MM.1S (cell line): ENCODE measurements around the gene E4F1.

Source experiments
- DNase-seq: peaks from one replicate; pipeline ENCODE4 v3.0.0-alpha.2; 2015
- H2AFZ ChIP-seq: fragments of 300-600 bp; sonication (generic); 2 replicates; pipeline ENCODE4 v1.6.0; 2016; ENCODE audit warnings: antibody characterized with exemption, low read length
- H3F3A ChIP-seq: fragments of 300-600 bp; sonication (generic); 2 replicates; pipeline ENCODE4 v1.6.1; 2016; ENCODE audit warnings: mild to moderate bottlenecking, antibody characterized with exemption, low read length, moderate library complexity, mixed read lengths; ENCODE audit not compliant: insufficient read depth
- H3K27ac ChIP-seq: fragments of 300-600 bp; sonication (generic); 2 replicates; pipeline ENCODE4 v1.5.1; 2016; ENCODE audit warnings: mild to moderate bottlenecking, low read length
- H3K27me3 ChIP-seq: fragments of 300-600 bp; sonication (generic); replicated peaks from 2 replicates; pipeline ENCODE4 v1.6.0; 2016; ENCODE audit warnings: low read length; ENCODE audit not compliant: insufficient read depth
- H3K36me3 ChIP-seq: fragments of 300-600 bp; sonication (generic); replicated peaks from 2 replicates; pipeline ENCODE4 v1.6.1; 2016; ENCODE audit warnings: mild to moderate bottlenecking, low read length, mixed read lengths; ENCODE audit not compliant: insufficient read depth
- H3K4me1 ChIP-seq: fragments of 300-600 bp; sonication (generic); 2 replicates; pipeline ENCODE4 v1.6.1; 2016; ENCODE audit warnings: low read length, mixed read lengths
- H3K4me2 ChIP-seq: fragments of 300-600 bp; sonication (generic); 2 replicates; pipeline ENCODE4 v1.6.0; 2016; ENCODE audit warnings: low read depth, low read length
- H3K4me3 ChIP-seq: fragments of 300-600 bp; sonication (generic); 2 replicates; pipeline ENCODE4 v1.5.1; 2016; ENCODE audit warnings: low read length, mixed read lengths
- H3K79me2 ChIP-seq: fragments of 300-600 bp; sonication (generic); 2 replicates; pipeline ENCODE4 v1.6.1; 2016; ENCODE audit warnings: mixed run types, low read length, mixed read lengths
- H3K9ac ChIP-seq: fragments of 300-600 bp; sonication (generic); 2 replicates; pipeline ENCODE4 v1.6.1; 2016; ENCODE audit warnings: low read length, mixed read lengths
- H3K9me2 ChIP-seq: fragments of 300-600 bp; sonication (generic); replicated peaks from 2 replicates; pipeline ENCODE4 v1.6.1; 2016; ENCODE audit warnings: mild to moderate bottlenecking, low read length, mixed read lengths; ENCODE audit not compliant: insufficient read depth
- H3K9me3 ChIP-seq: fragments of 300-600 bp; sonication (generic); replicated peaks from 2 replicates; pipeline ENCODE4 v1.6.1; 2016; ENCODE audit warnings: mild to moderate bottlenecking, low read length, mixed read lengths; ENCODE audit not compliant: insufficient read depth
- H4K20me1 ChIP-seq: fragments of 300-600 bp; sonication (generic); 2 replicates; pipeline ENCODE4 v1.6.1; 2016; ENCODE audit warnings: mild to moderate bottlenecking, low read length, moderate library complexity, mixed read lengths; ENCODE audit not compliant: insufficient read depth
- CTCF ChIP-seq: fragments of 300-600 bp; sonication (generic); IDR thresholded peaks from 2 replicates; pipeline ENCODE4 v1.5.1; 2016; ENCODE audit warnings: antibody characterized with exemption, low read length, mixed read lengths
- EZH2 ChIP-seq: fragments of 300-600 bp; sonication (generic); optimal IDR thresholded peaks from 2 replicates; pipeline ENCODE3; 2017; ENCODE audit warnings: low read depth, mild to moderate bottlenecking, antibody characterized with exemption, low read length, mixed read lengths
- EZH2phosphoT487 ChIP-seq: fragments of 300-600 bp; sonication (generic); IDR thresholded peaks from 2 replicates; pipeline ENCODE4 v1.6.1; 2018; ENCODE audit warnings: antibody characterized with exemption, low read length

Gene E4F1

GRCh38 chr16:2237102-2237482 is 13.7 kb downstream of the E4F1 start:
- H3K4me1 ChIP-seq: no peaks in the 10 kb centered on the region
- no peak overlapping the region for H2AFZ ChIP-seq
- no peak overlapping the region for H3K27ac ChIP-seq
- H3F3A ChIP-seq: no peaks in the 10 kb centered on the region
- no peak for TF ChIP-seq EZH2
- TF ChIP-seq EZH2phosphoT487: no peak
- TF ChIP-seq CTCF: no peak
- no peaks in the 10 kb centered on the region for H3K79me2 ChIP-seq
- H3K4me2 ChIP-seq: no peak overlapping the region
- H3K9ac ChIP-seq: no peak overlapping the region
- no peaks in the 10 kb centered on the region for H3K36me3 ChIP-seq
- H3K4me3 ChIP-seq: no peak overlapping the region
- H3K9me2 ChIP-seq: no peaks in the 10 kb centered on the region
- no peak for DNase-seq
- H3K27me3 ChIP-seq: no peaks in the 10 kb centered on the region; the same call in 1 of the 2 replicates
- no peaks in the 10 kb centered on the region for H3K9me3 ChIP-seq
- no peaks in the 10 kb centered on the region for H4K20me1 ChIP-seq

DNA sequence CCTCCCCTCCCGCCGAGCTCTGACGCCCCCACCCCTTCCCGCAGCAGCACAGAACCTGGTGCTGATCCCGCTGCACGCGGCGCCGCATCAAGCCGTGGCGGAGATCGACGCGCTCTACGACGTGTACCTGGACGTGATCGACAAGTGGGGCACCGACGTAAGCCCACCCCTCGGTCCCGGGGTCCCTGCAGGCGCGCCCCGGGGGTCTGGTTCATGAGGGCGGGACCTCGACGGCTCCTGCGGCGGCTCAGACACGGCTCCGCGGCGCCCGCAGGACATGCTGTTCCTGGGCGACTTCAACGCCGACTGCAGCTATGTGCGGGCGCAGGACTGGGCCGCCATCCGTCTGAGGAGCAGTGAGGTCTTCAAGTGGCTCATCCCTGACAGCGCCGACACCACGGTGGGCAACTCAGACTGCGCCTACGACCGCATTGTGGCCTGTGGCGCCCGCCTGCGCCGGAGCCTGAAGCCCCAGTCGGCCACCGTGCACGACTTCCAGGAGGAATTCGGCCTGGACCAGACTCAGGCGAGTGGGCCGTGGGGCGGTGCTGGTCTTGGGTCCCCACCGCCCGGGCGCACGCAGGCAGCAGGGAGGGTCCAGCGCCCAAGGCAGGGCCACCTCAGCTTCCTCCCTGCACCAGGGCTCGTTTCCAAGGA is 14.2 kb downstream of the E4F1 start:
- Histone ChIP-seq H4K20me1 (no peaks in the 10 kb centered on the region), H3F3A (no peaks in the 10 kb centered on the region)

GRCh38 chr16:2238150-2238837 is 14.9 kb downstream of the E4F1 start:
- H3K9ac ChIP-seq: no peak overlapping the region
- TF ChIP-seq EZH2phosphoT487 (no peak), CTCF (no peak), EZH2 (no peak)
- H3K4me3 ChIP-seq: no peak overlapping the region
- H3K27ac ChIP-seq: no peak overlapping the region
- H3K36me3 ChIP-seq: peaks cover 2% of the 10 kb centered on the region; the same call in 1 of the 2 replicates
- H3K79me2 ChIP-seq: no peaks in the 10 kb centered on the region
- no peaks in the 10 kb centered on the region for H3K9me2 ChIP-seq
- no peak overlapping the region for H3K4me2 ChIP-seq
- H2AFZ ChIP-seq: no peak overlapping the region
- DNase-seq: no peak
- no peaks in the 10 kb centered on the region for H3F3A ChIP-seq
- no peaks in the 10 kb centered on the region for H3K9me3 ChIP-seq
- no peaks in the 10 kb centered on the region; the same call in 1 of the 2 replicates for H3K27me3 ChIP-seq
- H4K20me1 ChIP-seq: no peaks in the 10 kb centered on the region
- H3K4me1 ChIP-seq: no peaks in the 10 kb centered on the region

More for the DNA sequence above, 14.2 kb downstream of the E4F1 start:
- DNase-seq: no peak
- no peak overlapping the region for H3K27ac ChIP-seq
- no peak overlapping the region for H3K4me3 ChIP-seq
- no peaks in the 10 kb centered on the region for H3K79me2 ChIP-seq
- H3K4me1 ChIP-seq: no peaks in the 10 kb centered on the region
- TF ChIP-seq CTCF (no peak), EZH2 (no peak), EZH2phosphoT487 (no peak)
- H3K27me3 ChIP-seq: no peaks in the 10 kb centered on the region; the same call in 1 of the 2 replicates
- H3K9me3 ChIP-seq: no peaks in the 10 kb centered on the region
- H3K9me2 ChIP-seq: no peaks in the 10 kb centered on the region
- H3K9ac ChIP-seq: no peak overlapping the region
- no peak overlapping the region for H2AFZ ChIP-seq
- H3K36me3 ChIP-seq: no peaks in the 10 kb centered on the region
- H3K4me2 ChIP-seq: no peak overlapping the region
